22Rv1 (cell line): ENCODE measurements around the gene HYAL2.

Experiments
- CTCF ChIP-seq: fragments of 450-650 bp; IDR thresholded peaks from 2 replicates; pipeline ENCODE4 v1.5.1; 2017; ENCODE audit warnings: mild to moderate bottlenecking
- ZFX ChIP-seq: fragments of 450-650 bp; IDR thresholded peaks from 2 replicates; pipeline ENCODE4 v1.6.1; 2017; ENCODE audit warnings: antibody characterized with exemption, borderline replicate concordance

GRCh38 chr3:50327129-50327528 is 4.6 kb upstream of the HYAL2 start:
- TF ChIP-seq CTCF (no peak), ZFX (no peak)
